GM20000 (cell line): ENCODE data around the gene TM4SF20.
"Not testable (repeated sequence)": the region's sequence is repeated elsewhere in the genome, so short reads cannot be mapped to it uniquely, and the experiment has no call there.

Experiments
- DNase-seq: peaks from one replicate; pipeline ENCODE4 v3.0.0; 2012; ENCODE audit warnings: low spot score
- CTCF ChIP-seq: IDR thresholded peaks from 2 replicates; pipeline ENCODE4 v1.5.1; 2012; ENCODE audit warnings: mild to moderate bottlenecking, control low read depth; ENCODE audit errors: extremely low read depth, missing control alignments

TM4SF20 gene

GRCh38 chr2:227373389-227373788 lies 5.7 kb downstream of the TM4SF20 start:
- no peak for TF ChIP-seq CTCF
- DNase-seq = no peak

DNA sequence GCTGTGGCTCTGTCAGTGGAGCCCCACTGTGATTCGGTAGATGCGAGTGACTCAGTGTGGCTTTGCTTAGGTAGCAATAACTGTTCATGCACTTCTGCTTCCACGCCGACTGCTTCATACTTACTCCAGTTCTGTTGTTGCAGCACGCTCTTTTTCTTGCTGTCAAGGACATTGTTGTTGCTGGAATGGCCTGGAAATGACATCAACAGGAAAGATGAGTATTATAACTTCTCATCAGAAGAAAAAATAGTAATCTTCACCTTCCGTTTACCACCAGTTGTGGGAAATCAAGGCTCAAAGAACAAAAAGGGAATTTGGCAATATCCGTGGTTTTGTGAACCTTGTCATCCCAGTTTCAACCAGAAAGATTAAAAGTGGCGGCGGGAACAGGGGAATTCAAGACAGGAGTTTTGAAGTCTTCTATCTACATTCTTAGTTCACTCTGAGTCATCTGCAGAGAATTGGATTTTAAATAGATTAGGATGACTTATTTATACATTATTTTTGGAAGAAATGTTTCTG lies 8.3 kb downstream of the TM4SF20 start:
- TF ChIP-seq CTCF = no peak
- DNase-seq = no peak

- TF ChIP-seq CTCF = no peak
- no peak for DNase-seq
Observed at GRCh38 chr2:227370092-227370491, 9.0 kb downstream of the TM4SF20 start.

GRCh38 chr2:227368574-227368973 lies 10.5 kb downstream of the TM4SF20 start:
- DNase-seq = no peak
- no peak for TF ChIP-seq CTCF

DNA sequence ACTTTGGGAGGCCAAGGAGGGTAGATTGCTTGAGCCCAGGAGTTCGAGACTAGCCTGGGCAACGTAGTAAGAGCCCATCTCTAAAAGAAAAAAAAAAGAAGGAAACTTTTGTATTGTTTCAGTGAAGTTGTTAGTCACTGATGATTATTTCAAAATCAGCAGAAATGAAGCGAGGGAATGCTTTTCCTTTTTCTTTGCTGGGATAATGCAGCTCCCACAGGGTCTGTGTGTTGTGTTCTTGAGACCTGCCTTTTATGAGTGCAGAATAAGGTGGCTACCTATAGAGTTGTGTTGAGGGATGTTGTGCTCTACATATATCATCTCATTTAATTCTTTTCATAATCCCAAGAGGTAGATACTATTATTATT lies 11.7 kb downstream of the TM4SF20 start:
- no peak for DNase-seq
- no peak for TF ChIP-seq CTCF

DNA sequence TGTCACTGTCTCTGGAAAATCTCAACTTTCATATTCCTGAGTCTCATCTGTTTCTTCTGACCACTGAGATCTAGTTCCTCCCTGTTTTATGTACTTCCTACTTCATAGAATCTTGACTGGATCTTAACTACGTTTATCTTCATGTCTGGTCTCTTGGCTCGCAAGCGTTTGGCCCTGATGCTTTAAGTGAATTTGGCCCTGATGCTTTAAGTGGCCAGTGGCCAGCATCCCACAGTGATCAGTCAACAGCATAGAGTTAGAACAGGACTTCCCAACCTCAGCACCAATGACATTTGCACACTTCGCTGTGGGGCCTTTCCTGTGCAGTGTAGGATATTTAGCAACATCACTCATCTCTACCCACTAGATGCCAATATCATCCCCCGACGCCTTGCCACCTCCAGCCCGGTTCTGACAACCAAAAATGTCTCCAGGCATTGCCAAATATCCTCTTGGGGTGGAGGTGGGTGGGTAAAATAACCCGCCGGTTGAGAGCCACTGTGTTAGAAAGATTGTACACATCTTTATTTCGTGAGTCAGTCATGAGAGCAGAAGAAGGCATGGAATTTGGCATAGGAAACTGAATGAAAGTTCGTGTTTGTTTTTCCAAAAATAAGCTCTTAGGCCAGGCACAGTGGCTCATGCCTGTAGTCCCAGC lies 12.2 kb downstream of the TM4SF20 start:
- no peak for DNase-seq
- TF ChIP-seq CTCF = no peak

DNA sequence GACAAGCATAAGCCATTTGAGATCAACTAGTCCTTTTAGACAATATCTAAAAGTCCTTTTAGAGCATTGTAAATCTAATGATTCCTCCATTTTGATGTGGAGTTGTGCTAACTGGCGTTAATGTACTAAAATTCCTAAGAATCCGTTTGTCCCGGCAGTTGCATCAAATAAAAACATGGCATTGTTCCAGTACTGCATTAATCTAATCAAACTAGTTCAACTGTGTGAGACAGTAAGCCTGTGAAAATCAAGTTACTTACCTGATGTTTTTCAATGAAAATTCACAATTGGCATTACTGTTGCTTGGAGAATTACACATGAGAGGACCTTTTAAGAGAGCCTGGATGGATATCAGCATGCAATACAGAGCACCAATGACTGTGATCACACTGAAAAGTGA lies 13.3 kb downstream of the TM4SF20 start:
- no peak for DNase-seq

DNA sequence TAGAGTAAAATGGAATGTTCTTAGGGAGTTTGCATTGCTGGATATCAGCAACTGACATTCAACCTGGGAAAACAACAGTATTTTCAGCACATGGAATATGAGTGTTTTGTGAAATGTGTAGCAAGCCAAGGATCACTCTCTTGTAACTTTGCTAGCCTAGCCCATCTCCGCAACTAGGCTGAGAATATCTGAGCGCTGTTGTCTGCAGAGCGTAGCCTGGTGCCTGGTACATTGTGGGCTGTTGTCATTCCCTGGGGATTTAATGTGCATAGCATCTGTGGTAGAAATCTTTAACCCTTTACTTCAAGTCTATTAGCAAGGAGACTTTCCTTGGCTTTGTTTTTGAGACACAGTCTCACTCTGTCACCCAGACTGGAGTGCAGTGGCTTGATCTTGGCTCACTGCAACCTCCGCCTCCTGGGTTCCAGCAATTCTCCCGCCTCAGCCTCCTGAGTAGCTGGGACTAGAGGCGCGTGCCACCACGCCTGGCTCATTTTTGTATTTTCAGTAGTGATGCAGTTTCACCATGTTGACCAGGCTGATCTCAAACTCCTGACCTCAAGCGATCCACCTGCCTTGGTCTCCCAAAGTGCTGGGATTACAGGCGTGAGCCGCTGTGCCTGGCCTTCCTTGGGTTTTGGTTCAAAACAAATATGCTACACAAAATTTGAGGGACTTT lies 14.4 kb downstream of the TM4SF20 start:
- not testable (repeated sequence) for DNase-seq

More for the DNA sequence above, 13.3 kb downstream of the TM4SF20 start:
- TF ChIP-seq CTCF = no peak
